Cerebellar nuclear complex (tissue), 1 donor: ENCODE results near the gene ZNF561.
"Not testable (repeated sequence)": the region's sequence is repeated elsewhere in the genome, so short reads cannot be mapped to it uniquely, and the experiment has no call there.

ENCODE experiments used
- DNase-seq, 2 experiments: peaks; one replicate each; lab custom pipeline; 2025; lab: John Stamatoyannopoulos, UW

ZNF561 gene

GRCh38 chr19:9621156-9622037 is at the start of gene ZNF561:
TSS of gene ZNF561 (minus strand) at chr19:9621232. CDS start at chr19:9619456, 1,776 bp downstream.
- peak in 1 of 2 experiments; percentile 23 for DNase-seq

DNA sequence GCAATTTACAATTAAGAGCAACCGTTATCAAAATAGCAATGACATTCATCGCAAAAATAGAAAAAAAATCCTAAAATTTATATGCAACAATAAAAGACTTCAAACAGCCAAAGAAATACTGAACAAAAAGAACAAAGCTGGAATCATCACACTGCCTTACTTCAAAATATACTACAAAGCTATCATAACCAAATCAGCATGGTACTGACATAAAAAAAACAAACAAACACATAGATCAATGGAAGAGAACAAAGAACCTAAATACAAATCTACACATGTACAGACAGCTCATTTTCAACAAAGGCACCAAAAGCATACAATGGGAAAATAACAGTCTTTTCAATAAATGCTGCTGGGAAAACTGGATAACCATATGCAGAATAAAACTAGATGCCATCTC is 47.5 kb upstream of the ZNF561 start:
- no peak for DNase-seq

GRCh38 chr19:9667898-9668297 is 46.9 kb upstream of the ZNF561 start:
- no peak for DNase-seq

DNA sequence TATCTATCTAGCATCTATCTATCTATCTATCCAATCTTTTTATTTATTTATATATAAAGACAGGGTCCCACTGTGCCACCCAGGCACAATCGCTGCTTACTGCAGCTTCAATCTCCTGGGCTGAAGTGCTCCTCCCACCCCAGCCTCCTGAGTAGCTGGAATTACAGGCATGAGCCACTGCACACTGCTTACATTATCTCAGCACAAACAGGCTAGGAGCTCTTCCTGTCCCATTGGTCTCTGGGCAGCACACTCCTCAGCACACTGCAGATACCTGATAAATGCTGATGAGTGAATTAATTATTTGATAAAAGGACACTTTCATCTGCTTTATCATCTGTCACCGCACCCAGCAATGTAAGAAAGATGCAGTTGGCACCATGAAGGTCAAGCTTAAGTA is 37.7 kb upstream of the ZNF561 start:
- no peak for DNase-seq

DNA sequence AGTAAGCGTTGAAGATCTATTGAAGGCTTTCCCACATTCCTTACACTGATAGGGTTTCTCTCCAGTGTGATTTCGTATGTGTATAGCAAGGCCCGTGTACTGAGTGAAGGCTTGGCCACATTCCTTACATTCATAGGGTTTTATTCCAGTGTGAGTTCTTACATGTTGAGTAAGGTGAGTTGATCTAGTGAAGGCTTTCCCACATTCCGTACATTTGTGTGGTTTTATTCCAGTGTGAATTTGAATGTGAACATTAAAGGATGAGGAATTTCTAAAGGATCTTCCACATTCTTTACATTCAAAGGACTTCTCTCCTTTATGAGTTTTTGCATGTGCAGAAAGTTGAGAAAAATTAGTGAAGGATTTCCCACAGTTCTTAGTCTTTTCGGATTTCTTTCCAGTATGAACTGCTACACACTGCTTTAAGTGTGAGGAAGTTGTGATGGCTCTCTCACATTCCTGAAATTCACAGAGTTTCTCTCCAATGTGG is 32.1 kb upstream of the ZNF561 start:
- not testable (repeated sequence) for DNase-seq

DNA sequence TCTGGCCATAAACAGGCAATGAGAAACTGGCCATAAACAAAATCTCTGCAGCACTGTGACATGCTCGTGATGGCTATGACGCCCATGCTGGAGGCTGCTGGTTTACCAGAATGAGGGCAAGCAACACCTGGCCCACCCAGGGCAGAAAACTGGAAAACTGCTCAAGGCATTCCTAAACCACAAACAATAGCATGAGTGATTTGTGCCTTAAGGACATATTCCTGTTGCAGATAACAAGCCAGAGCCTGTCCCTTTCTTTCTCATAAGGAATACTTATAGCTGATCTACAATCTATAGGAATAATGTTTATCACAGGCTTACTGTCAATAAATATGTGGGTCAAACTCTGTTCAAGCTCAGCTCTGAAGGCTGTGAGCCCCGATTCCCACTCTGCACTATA is 30.4 kb upstream of the ZNF561 start:
- not testable (repeated sequence) for DNase-seq

DNA sequence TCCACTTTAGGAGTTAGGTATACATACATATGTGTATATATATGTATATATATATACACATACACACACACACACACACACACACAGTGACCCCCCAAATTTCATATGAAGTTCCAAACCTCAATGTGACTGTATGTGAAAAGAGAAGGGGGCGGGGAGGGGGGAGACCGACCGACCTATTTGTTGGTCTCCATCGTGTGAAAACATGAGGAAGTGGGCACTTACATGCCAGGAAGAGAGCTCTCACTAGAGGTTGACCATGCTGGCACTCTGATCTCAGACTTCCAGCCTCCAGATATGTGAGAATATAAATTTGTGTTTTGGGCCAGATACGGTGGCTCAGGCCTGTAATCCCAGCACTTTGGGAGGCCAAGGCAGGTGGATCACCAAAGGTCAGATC is 29.3 kb upstream of the ZNF561 start:
- no peak for DNase-seq

DNA sequence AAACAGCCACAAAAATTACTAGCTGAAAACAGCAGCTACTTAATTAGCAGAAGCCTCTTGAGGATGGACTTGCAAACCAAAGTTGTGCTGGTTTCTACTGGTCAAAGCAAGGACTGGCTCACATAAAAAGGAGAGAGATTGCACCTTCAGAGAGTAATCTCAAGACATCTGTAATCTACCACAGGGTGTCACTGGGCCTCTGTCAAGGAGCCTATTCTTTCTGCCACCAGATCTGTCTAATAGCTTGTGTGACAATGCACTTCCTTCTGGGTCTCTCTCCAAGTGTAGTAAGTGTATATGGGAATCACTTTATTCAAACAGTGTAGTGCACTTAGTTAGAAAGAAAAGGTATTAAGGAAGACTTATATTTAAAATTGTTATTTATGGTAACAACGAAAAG is 24.4 kb upstream of the ZNF561 start:
- no peak for DNase-seq

DNA sequence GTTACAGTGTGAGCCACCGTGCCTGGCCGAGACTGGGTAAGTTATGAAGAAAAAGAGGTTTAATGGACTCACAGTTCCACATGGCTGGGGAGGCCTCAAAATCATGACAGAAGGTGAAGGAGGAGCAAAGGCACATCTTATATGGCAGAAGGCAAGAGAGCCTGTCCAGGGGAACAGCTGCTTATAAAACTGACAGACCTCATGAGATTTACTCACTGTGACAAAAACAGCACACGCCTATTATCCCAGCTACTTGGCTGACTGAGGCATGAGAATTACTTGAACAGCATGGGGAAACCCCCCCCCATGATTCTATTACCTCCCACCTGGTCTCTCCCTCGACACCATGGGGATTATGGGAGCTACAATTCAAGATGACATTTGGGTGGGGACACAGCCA is 23.4 kb upstream of the ZNF561 start:
- no peak for DNase-seq

GRCh38 chr19:9641810-9642209 is 20.8 kb upstream of the ZNF561 start:
- DNase-seq, result no peak

- DNase-seq, result no peak
Measured at GRCh38 chr19:9640956-9641355, 19.9 kb upstream of the ZNF561 start.

- DNase-seq, result no peak
Measured at GRCh38 chr19:9636018-9636417, 15.0 kb upstream of the ZNF561 start.

- DNase-seq, result no peak
Measured at GRCh38 chr19:9627856-9628255, 6.8 kb upstream of the ZNF561 start.

DNA sequence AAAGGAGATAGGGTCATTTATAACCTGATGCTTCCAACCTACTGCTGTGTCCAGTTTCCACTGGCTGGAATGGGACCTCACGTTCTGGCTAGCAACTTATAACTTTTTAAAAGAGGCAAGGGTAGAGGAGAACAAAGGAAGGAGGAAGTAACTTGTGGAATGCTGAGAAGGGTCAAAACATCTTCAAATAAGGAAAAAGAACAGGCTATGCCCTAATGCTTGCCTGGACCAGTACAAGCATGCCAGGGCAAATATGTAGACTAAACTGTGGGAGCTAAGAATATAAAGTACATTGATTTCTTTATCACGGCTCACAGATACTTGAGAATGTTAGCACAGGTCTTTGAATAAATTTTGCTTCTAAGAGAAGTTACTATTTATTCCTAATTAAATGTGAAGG is 1.5 kb upstream of the ZNF561 start:
- DNase-seq, result no peak

GRCh38 chr19:9620842-9621155 is 233 bp downstream of the ZNF561 start:
- no peak for DNase-seq

DNA sequence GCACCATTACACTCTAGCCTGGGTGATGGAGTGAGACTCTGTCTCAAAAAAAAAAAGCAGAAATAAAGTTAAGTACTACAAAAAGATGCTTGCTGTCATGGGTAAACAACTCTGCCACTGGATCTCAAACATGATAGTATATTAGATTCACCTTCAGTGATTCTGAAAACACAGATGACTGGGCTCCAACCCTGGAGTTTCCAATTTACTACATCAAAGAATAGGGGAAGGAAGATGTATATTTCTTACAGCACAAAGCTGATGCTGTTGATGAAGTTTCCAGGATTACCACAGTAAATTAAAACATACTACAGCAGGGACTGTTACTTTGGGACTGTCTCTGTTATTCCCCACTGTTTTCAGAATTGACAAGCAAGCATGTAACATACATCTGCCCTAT is 5.2 kb downstream of the ZNF561 start:
- DNase-seq, result no peak

GRCh38 chr19:9610484-9611113 is 10.4 kb downstream of the ZNF561 start:
- no peak for DNase-seq

DNA sequence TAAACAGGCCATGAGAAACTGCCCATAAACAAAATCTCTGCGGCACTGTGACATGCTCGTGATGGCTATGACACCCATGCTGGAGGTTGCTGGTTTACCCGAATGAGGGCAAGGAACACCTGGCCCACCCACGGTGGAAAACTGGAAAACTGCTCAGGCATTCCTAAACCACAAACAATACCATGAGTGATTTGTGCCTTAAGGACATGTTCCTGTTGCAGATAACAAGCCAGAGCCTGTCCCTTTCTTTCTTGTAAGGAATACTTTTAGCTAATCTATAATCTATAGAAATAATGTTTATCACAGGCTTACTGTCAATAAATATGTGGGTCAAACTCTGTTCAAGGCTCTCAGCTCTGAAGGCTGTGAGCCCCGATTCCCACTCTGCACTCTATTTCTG is 12.1 kb downstream of the ZNF561 start:
- DNase-seq, result no peak

DNA sequence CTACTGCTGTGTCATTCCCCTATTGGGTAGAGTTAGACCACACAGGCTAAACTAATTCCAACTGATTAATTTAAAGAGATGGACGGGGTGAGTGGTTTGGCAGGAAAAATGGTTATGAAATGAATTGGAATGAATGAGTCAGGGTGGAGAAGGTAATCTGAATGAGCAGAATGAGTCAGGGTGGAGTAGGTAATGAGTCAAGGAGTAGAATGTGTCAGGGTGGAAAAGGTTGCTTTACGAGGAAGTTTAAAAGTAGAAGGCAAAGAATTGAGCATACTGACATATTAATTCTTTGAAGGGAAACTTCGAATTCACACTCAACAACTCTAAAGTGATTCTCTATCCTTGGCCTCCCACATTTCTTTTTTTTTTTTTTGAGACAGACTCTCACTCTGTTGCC is 24.0 kb downstream of the ZNF561 start:
- DNase-seq, result no peak

DNA sequence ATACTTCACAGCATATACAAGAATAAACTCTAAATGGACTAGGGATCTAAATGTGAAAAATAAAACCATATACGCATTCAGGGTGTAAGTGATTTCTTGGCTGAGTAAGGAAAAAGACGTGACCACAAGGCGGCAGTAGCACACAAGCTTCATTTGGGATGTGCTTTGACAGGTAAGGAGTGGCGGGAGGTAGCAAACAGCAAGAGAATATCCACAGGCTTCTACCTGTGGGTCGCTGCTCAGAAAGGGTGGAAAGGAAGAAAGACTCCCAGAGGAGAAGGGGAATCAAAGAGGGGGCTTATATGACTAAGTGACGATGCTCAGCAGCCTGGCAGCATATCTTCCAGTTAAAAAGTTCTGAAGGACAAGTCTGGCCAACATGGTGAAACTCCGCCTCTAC is 34.3 kb downstream of the ZNF561 start:
- peak in 1 of 2 experiments; percentile 27 for DNase-seq

DNA sequence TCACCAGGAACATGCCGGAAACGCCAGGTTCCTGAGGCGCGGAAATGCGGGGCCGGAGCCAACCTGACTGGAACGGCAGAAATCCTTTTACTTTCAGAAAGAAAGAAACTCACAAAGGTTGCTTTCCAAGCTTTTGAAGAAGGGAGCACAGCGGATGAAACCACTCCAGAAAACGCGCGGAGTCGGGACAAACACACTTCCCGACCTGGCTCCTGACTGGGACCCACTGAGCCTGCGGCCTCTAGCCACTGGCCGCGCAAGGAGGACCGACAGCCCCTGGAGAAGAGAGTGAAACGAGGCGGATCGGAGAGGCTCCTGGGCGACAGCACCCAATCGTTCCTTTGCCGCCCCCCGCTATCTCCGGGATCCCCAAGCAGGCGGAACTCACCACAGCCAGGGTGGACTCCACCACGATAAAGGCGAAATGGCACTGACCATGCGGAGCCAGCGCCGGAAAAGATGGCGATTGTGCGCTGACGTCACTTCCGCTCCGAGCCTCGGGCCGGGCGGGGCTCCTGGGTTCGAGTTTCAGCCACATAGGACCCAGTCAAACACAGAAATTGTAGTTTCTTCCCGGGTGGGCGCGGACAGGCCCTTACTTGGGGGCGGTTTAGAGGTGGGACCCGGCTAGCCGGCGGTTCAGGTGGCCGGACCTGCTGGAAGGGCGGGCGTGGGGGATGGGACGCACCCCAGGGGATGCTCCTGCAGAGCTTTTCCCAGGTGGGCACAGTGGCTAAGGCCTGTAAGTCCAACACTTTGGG is 36.8 kb downstream of the ZNF561 start, which contains the start of gene ZNF121:
Gene ZNF121, minus strand, starts transcription at position 432 of the 761 bp plus-strand sequence. CDS start 16,407 bp downstream, outside the sequence.
- DNase-seq, result peak; percentile 12 to 58

GRCh38 chr19:9582081-9582725 is 38.8 kb downstream of the ZNF561 start:
- DNase-seq, result not testable (repeated sequence)
